Activated T-helper 2 cell treated with anti-CD3 and anti-CD28 coated beads, Interferon-gamma antibody, Interleukin-2, Interleukin-4, amounts not matched to agents 10 μg/mL and 5 μg/mL and 100 μg/mL, durations not matched to agents 14 hours and 24 hours and 36 hours (primary cell): Measurements from ENCODE around the gene ATL3. TPM values are rescaled to one million over a fixed set of nuclear protein-coding genes. Genes with fewer than 3 reads are reported as not detected.
"Not testable (repeated sequence)": the region's sequence is repeated elsewhere in the genome, so short reads cannot be mapped to it uniquely, and the experiment has no call there.

Experiments used
- DNase-seq: peaks from one replicate; pipeline ENCODE4 v3.0.0; 2021; ENCODE audit warnings: low spot score
- H3K27ac Mint-ChIP-seq: one replicate; pipeline ENCODE4 v1.8.0; 2021; ENCODE audit warnings: mixed read lengths
- H3K27me3 Mint-ChIP-seq: one replicate; pipeline ENCODE4 v1.8.0; 2021; ENCODE audit warnings: low read depth, mixed read lengths
- H3K36me3 Mint-ChIP-seq: one replicate; pipeline ENCODE4 v1.8.0; 2021; ENCODE audit warnings: low read depth, mixed read lengths
- H3K4me1 Mint-ChIP-seq: one replicate; pipeline ENCODE4 v1.8.0; 2021; ENCODE audit warnings: low read depth, mixed read lengths
- H3K4me3 Mint-ChIP-seq: one replicate; pipeline ENCODE4 v1.8.0; 2021; ENCODE audit warnings: low read depth, mild to moderate bottlenecking, moderate library complexity, mixed read lengths
- H3K9me3 Mint-ChIP-seq: one replicate; pipeline ENCODE4 v1.8.0; 2021; ENCODE audit warnings: mixed read lengths
- intact Hi-C: fragments of 100-400 bp; cut with micrococcal nuclease; formaldehyde crosslinking; loops from one replicate; pipeline ENCODE4 v1.15.1; 2023
- total RNA-seq: library from RNA; stranded (reverse); gene quantifications from 2 replicates; pipeline ENCODE4 v1.2.3, GENCODE V29; 2022

The ATL3 gene
- total RNA-seq, 1 donor from 2014 or later = 38.6 TPM

DNA sequence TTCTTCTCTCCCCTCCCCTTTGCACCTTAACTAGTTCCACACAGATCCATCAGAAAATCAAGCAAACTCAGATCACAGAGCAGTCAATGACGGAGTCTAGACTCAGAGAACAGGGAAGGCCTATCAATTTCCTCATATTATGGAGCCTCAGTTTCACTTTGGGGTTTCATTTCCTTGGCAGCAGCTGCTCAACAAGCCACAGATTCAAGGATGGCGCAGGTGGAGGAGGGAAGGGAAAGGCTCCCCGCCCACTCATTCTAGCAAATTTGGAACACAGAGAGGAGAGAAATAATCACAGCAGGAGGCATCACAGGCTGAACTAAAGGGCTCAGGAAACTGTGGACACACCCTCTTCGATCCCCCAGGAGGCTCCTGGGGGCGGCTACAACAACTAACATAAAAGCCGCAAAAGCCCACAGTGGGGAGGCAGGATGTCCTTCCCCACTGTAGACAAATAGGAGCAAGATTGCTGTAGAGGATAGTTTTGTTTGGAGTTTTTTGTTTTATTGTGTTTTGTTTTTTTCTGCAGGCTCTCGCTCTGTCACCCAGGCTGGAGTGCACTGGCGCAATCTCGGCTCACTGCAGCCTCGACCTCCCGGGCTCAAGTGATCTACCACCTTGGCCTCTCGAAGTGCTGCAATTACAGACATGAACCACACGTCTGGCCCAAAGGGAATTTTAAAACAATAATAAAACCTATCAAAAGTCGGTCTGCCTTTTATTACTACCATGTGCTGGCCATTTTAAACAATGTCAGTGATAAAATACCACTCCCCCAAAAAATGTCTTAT, 60.4 kb downstream of the ATL3 start:
- Mint-ChIP-seq H3K27ac (no peak overlapping the region), H3K9me3 (no peaks in the 10 kb centered on the region), H3K36me3 (no peaks in the 10 kb centered on the region), H3K4me3 (no peak overlapping the region), H3K27me3 (peaks cover 23% of the 10 kb centered on the region), H3K4me1 (peaks cover 20% of the 10 kb centered on the region)
- intact Hi-C loops = loop anchor here (5.0 kb wide), 3 partner anchors 43 to 118 kb away; partner anchors contain the start of genes PLAAT4 and PLAAT5
- no peak for DNase-seq

DNA sequence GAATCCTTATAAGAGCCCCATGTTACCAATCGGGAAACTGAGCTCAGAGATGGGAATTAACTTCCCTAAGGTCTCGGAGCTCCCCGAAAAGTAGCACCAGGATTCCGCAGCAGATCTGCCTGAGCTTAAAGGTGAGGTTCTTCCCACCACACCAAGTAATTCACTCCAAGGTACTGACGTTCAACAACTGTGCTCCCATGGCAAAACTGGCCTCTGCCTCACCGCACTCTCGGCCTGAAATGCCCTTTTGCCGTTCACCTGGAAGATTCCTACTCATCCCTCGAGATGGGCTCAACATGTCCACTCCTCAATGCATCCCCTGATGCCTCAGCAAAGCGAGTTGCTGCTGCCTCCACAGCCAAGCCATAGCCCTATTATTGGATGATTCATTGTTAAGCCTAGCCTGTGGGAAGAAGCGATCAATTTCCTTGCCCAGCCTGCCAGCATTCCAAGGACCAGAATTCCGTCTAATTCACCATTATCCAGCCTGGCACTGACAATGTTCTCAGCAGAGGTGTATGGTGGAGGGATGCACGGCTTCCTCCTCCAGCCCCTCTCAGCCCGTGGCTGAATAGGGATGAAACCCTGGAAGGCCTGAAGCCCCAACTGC, 61.1 kb downstream of the ATL3 start:
- no peak overlapping the region for H3K4me3 Mint-ChIP-seq
- H3K9me3 Mint-ChIP-seq = no peaks in the 10 kb centered on the region
- peaks cover 20% of the 10 kb centered on the region for H3K4me1 Mint-ChIP-seq
- intact Hi-C loops = loop anchor here (5.0 kb wide), 3 partner anchors 43 to 118 kb away; partner anchors contain the start of genes PLAAT4 and PLAAT5
- no peak overlapping the region for H3K27ac Mint-ChIP-seq
- H3K36me3 Mint-ChIP-seq = no peaks in the 10 kb centered on the region
- H3K27me3 Mint-ChIP-seq = peaks cover 23% of the 10 kb centered on the region
- DNase-seq = no peak

DNA sequence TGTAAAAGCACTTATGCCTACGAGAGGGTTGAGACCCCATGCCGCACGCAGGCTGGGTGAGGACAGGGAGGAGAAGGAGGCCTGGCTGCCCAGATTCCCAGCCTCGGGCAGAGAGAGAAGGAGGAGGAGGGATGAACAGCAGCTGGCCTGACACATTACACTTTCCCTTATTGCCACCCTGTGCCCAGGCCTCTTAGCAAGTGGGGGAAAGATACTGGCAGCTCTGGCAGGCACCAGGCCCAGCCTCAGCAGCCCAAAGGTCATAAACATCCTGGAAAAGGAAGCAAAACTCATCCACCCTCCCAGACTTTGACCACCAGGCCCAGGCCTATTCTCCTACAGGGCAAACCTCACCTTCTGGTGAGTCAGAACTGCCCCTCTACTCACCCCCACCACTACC, 61.6 kb downstream of the ATL3 start:
- no peaks in the 10 kb centered on the region for H3K9me3 Mint-ChIP-seq
- peaks cover 19% of the 10 kb centered on the region for H3K4me1 Mint-ChIP-seq
- peaks cover 23% of the 10 kb centered on the region for H3K27me3 Mint-ChIP-seq
- DNase-seq = no peak
- H3K27ac Mint-ChIP-seq = no peak overlapping the region
- no peaks in the 10 kb centered on the region for H3K36me3 Mint-ChIP-seq
- intact Hi-C loops = no loop called here
- no peak overlapping the region for H3K4me3 Mint-ChIP-seq

DNA sequence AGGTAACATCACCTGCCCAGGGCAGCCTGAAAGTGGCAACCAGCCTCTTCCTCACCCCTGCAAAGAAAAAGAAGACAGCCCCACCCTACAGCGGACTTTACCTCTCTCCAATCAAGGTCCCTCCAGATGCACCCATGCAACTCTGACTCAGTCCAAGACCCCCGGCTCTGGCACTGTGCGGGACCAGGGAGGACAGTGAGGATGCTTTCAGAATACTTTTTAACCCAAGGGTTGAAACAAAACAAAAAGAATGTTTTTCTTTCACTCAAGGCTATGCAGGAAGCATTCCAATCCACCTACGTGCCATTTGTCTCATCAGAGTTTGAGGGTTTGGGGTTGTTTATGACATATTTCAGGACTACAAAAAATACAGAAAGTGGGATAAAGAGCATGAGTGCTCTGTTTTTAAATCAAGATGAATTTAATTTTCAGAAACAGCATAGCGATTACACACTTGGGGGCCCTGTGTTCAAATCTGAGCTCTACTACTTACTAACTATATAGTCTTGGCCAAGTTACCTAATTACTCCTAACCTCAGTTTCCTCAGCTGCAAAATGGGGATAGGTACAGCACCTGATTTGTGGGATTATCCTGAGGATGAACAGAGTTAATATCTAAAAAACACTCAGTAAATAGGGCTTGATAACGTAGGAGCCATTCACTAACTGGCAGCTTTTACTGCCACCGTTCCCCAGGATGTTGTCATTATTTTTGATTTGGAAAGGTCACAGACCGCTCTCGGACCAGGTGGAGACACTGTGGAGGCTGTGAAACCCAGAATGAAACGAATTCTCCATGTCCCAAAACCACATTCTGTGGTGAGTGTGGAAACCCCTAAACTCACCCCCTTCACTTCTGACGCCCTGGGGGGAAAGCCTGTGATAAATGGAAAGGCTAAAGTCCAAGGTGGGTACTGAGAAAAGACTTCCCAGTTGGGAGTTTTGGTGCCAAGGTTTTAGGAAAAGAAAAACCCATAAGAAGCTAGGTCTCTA, 62.5 kb downstream of the ATL3 start:
- intact Hi-C loops = no loop called here
- Mint-ChIP-seq H3K4me3 (no peak overlapping the region), H3K36me3 (no peaks in the 10 kb centered on the region), H3K4me1 (peaks cover 17% of the 10 kb centered on the region), H3K9me3 (no peaks in the 10 kb centered on the region), H3K27ac (peak overlapping the region; percentile 51), H3K27me3 (peaks cover 16% of the 10 kb centered on the region)
- no peak for DNase-seq

DNA sequence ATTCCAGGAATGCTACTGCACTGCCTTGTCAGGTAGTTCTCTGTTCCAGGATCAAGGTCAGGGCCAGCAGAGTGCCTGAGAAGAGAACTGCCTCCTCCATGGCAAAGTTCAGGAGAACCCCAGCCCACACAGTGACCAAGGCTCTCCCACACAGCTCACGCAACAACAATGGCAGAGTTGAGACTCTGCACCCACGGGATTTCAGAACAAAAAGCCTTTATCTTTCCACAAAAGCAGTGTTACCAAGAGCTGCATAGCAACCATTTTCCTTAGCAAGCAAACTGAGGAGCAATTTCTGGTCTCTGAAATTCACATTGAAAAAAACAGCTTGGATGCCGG, 68.0 kb downstream of the ATL3 start:
- Mint-ChIP-seq H3K4me1 (peaks cover 10% of the 10 kb centered on the region), H3K4me3 (no peak overlapping the region), H3K27ac (peak overlapping the region; percentile 7), H3K9me3 (no peaks in the 10 kb centered on the region), H3K36me3 (no peaks in the 10 kb centered on the region), H3K27me3 (no peaks in the 10 kb centered on the region)
- no peak for DNase-seq
- intact Hi-C loops = no loop called here

DNA sequence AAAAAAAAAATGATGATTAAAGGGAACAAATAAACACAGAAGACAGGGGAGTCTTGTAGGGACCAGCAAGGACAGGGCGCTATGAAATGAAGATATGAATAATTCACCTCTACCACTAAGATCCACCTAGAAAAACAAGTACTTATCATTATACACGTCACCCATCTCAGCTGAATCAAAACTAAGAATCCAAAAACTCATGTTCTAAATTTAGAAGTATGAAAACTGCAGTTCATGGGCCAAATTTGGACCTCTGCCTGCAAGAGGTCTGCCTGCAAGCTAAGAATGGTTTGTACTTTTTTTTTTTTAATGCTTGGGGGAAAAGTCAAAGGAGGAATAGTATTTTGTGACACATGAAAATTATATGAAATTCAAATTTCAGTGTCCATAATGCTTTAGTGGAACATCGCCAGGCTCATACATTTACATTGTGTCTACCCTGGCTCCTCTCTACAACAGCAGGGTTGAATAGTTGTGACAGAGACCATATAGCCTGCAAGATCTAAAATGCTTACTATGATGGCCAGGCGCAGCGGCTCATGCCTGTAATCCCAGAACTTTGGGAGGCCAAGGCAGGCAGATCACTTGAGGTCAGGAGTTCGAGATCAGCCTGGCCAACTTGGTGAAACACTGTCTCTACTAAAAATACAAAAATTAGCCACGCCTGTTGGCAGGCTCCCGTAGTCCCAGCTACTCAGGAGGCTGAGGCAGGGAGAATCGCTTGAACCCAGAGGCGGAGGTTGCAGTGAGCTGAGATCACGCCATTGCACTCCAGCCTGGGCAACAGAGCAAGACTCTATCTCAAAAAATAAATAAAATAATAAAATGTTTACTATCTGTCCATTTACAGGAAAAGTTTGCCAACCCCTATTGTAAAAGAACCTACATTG, 68.6 kb downstream of the ATL3 start:
- peak overlapping the region; percentile 7 for H3K27ac Mint-ChIP-seq
- DNase-seq, intact Hi-C loops, H3K4me3 Mint-ChIP-seq, H3K36me3 Mint-ChIP-seq, H3K9me3 Mint-ChIP-seq, H3K27me3 Mint-ChIP-seq, H3K4me1 Mint-ChIP-seq: not testable (repeated sequence)

DNA sequence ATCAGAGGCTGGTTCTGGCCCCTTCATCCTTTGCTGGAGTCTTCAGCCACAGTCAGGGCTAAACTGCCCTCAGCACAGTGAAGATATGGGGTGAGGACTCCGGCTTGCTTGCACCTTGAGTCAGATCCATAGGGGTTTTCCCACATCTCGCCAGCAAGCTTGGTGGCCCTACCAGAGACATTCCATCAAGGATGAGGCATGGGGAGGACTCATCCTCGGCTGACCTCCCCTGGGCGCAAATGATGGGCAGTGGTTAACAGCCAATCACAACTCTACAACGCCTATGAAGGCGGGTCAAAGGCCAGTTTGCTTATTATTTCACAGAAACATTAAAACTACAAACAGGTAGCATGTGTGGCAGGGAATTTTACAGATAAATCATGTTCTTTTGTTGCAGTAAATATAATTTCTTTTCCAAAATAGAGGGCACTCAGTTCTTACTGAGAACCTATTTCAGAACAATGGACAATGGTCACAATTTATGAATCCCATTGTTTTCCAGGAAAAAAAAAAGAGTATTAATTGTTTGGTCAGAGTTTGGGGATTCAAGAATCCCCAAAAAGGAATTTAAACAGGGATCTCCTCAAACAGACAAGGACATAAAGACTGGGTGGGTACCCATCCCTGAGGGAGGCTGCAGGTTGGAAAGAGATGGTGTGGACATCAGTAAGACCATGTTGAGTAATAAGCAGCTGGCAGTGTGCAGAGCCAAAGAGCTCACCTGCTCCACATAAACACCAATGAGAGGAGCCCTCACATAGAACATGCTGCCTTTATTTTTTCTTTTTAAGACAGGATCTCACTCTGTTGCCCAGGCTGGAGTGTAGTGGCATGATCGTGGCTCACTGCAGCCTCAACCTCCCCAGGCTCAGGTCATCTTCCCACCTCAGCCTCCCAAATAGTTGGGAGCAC, 71.7 kb downstream of the ATL3 start:
- H3K4me1 Mint-ChIP-seq = peaks cover 7% of the 10 kb centered on the region
- H3K27ac Mint-ChIP-seq = no peak overlapping the region
- H3K36me3 Mint-ChIP-seq = no peaks in the 10 kb centered on the region
- intact Hi-C loops = no loop called here
- H3K4me3 Mint-ChIP-seq = no peak overlapping the region
- DNase-seq = no peak
- no peaks in the 10 kb centered on the region for H3K9me3 Mint-ChIP-seq
- no peaks in the 10 kb centered on the region for H3K27me3 Mint-ChIP-seq

DNA sequence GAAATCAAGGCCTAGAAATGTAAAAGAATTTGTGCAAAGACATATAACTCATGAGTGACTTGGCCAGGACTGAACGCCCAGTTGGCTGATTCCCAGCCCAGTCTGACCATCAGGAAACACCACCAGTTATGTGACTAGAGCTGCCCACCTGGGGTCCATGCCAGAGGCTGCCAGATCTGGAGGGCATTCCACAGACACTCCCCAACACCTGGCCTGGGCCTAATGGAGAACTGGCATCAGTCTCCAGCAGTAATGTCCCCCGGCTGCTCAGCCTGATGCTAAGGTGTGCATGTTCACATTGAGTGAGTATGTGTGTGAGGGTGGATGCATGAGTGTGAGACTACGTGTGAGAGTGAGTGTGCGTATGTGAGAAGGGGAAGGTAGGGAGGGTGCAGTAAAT, 72.6 kb downstream of the ATL3 start:
- no peaks in the 10 kb centered on the region for H3K9me3 Mint-ChIP-seq
- intact Hi-C loops = no loop called here
- H3K27ac Mint-ChIP-seq = no peak overlapping the region
- no peaks in the 10 kb centered on the region for H3K36me3 Mint-ChIP-seq
- H3K27me3 Mint-ChIP-seq = no peaks in the 10 kb centered on the region
- DNase-seq = no peak
- H3K4me3 Mint-ChIP-seq = no peak overlapping the region
- H3K4me1 Mint-ChIP-seq = peaks cover 7% of the 10 kb centered on the region

DNA sequence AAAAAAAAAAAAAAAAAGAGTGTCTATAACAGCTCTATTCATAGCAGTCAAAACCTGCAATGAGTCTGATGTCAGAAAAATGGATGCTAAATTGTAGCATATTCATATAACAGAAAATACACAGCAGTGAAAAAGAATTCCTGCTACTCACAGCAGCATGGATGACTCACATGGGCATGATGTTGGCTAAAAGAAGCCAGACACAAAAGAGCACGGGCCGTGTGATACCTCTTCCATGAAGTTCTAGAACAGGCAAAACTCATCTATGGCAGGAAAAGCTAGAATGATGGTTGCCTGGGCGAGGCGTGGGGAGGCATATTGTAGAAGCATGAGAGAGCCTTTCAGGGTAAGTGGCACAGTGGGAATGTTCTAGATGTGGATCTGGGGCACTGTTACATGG, 75.9 kb downstream of the ATL3 start:
- H3K36me3 Mint-ChIP-seq = no peaks in the 10 kb centered on the region
- no peak overlapping the region for H3K4me3 Mint-ChIP-seq
- no peaks in the 10 kb centered on the region for H3K4me1 Mint-ChIP-seq
- no peak overlapping the region for H3K27ac Mint-ChIP-seq
- H3K9me3 Mint-ChIP-seq = no peaks in the 10 kb centered on the region
- H3K27me3 Mint-ChIP-seq = no peaks in the 10 kb centered on the region
- DNase-seq = no peak
- intact Hi-C loops = no loop called here

DNA sequence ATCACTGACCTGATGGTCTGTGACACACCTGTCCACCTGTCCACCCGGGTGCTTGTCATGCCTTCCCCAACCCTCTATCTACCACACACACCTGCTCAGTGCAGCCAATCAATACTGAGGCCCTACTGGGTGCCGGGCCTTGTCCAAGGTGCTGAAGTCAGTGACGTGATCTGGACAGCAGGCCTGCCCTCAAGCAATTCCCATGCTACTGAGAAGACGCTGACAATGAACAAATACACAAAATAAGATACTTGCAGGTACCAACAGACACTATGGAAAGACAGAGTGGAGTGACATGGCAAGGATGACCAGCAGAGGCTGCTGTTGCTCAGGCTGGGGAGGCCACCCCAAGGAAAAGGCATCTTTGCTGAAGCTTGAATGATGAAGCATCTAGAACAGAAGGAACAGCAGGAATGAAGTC, 78.2 kb downstream of the ATL3 start:
- Mint-ChIP-seq H3K4me3 (no peak overlapping the region), H3K27ac (no peak overlapping the region), H3K4me1 (no peaks in the 10 kb centered on the region), H3K27me3 (peaks cover 4% of the 10 kb centered on the region), H3K36me3 (no peaks in the 10 kb centered on the region), H3K9me3 (no peaks in the 10 kb centered on the region)
- no peak for DNase-seq
- intact Hi-C loops = no loop called here

DNA sequence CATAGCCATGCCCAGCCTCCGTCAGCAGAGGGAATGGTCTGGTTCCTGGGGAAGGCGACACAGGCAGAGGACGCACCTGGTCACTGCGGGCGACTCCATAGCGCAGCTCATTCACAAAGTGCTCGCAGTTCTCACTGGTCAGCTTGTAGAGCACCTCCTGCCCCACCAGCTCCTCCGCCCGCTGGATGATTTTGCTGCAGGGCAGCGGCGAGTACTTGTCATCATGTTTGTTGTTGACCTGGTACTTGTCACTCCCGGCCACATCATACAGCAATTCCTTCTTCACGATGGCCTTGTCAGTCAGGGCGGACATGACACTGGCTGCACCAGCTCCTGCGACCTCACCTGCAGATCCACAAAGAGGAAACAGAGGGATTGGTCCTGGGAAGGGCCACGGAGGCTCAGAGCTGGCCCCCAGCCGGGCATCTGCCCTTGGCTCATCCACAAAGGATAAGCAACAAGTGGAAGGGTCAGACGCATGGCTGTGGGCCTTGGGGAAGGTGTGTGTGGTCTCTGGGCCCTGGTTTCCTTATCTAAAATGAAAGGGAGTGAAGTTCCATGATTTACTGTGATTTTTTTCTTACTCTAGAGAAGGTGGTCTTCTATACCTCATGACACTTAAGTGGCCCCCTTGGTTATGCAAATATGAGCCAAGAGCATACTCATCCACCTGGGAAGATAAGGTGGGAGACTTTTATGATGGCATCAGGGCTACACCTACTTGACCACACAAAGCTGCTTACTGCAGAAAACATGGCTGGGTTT, 81.0 kb downstream of the ATL3 start:
- no peak overlapping the region for H3K27ac Mint-ChIP-seq
- no peak for DNase-seq
- H3K27me3 Mint-ChIP-seq = peaks cover 7% of the 10 kb centered on the region
- intact Hi-C loops = no loop called here
- no peaks in the 10 kb centered on the region for H3K9me3 Mint-ChIP-seq
- no peaks in the 10 kb centered on the region for H3K4me1 Mint-ChIP-seq
- no peak overlapping the region for H3K4me3 Mint-ChIP-seq
- no peaks in the 10 kb centered on the region for H3K36me3 Mint-ChIP-seq
